Prostate gland (tissue), 2 donors: ENCODE results near the gene NTN1. TPM values are rescaled to one million over a fixed set of nuclear protein-coding genes. Genes with fewer than 3 reads are reported as not detected.

Experiments used
- DNase-seq: peaks from one replicate; pipeline ENCODE4 v3.0.0-alpha.2; 2019; ENCODE audit warnings: low spot score
- H3K27ac ChIP-seq, 2 donors: fragments of 200-600 bp; sonication (generic); 2 replicates each; pipeline ENCODE4 v1.5.1; 2017 to 2019
- H3K27me3 ChIP-seq: fragments of 200-600 bp; sonication (generic); replicated peaks from 2 replicates; pipeline ENCODE4 v1.5.1; 2019; ENCODE audit not compliant: insufficient read depth
- H3K36me3 ChIP-seq, 2 donors: fragments of 200-600 bp; sonication (generic); 1 replicate in 1 of 2; 2 replicates in 1 of 2; pipeline versions ENCODE4 v1.5.1 to v1.8.1; 2017 to 2019
- H3K4me1 ChIP-seq: fragments of 200-600 bp; sonication (generic); replicated peaks from 2 replicates; pipeline ENCODE4 v1.5.1; 2019
- H3K4me3 ChIP-seq, 2 donors: fragments of 200-600 bp; sonication (generic); 2 replicates each; pipeline ENCODE4 v1.5.1; 2017 to 2019
- H3K9me3 ChIP-seq: fragments of 200-600 bp; sonication (generic); 2 replicates; pipeline ENCODE4 v1.5.1; 2017
- POLR2A ChIP-seq: fragments of 450-650 bp; IDR thresholded peaks from one replicate; pipeline ENCODE4 v1.6.1; 2016; ENCODE audit warnings: antibody characterized with exemption, mild to moderate bottlenecking
- POLR2AphosphoS5 ChIP-seq: sonication (generic); formaldehyde crosslinking; IDR thresholded peaks from one replicate; pipeline ENCODE4 v1.6.1; 2017; ENCODE audit warnings: antibody characterized with exemption
- WGBS: methylation state at CpG from one replicate; pipeline ENCODE4 v1.1.5; 2018; 5-methylcytosine and 5-hydroxymethylcytosine counted together
- intact Hi-C: fragments of 100-400 bp; cut with DNase I; formaldehyde crosslinking; loops from one replicate; pipeline ENCODE4 v1.14.2; 2022
- total RNA-seq, 2 donors: library from RNA; depleted of rRNA; stranded (reverse); fragments of >200 nt; gene quantifications; one replicate each; pipeline ENCODE4 v1.1.0, GENCODE V29; 2016
- TF ChIP-seq, protein P1 (sequence below), 4 experiments: fragments of 200-600 bp in 2 of 4; fragments of 450-650 bp in 2 of 4; sonication (generic) in 2 of 4; IDR thresholded peaks; 1 replicate in 3 of 4; 2 replicates in 1 of 4; pipeline ENCODE4 v1.5.1; 2016 to 2019; ENCODE audit warnings: antibody characterized with exemption in 4 of 4, mild to moderate bottlenecking in 2 of 4, moderate library complexity in 2 of 4

The NTN1 gene
- total RNA-seq, 2 donors from 2014 or later: 9.2 to 11.4 TPM

DNA sequence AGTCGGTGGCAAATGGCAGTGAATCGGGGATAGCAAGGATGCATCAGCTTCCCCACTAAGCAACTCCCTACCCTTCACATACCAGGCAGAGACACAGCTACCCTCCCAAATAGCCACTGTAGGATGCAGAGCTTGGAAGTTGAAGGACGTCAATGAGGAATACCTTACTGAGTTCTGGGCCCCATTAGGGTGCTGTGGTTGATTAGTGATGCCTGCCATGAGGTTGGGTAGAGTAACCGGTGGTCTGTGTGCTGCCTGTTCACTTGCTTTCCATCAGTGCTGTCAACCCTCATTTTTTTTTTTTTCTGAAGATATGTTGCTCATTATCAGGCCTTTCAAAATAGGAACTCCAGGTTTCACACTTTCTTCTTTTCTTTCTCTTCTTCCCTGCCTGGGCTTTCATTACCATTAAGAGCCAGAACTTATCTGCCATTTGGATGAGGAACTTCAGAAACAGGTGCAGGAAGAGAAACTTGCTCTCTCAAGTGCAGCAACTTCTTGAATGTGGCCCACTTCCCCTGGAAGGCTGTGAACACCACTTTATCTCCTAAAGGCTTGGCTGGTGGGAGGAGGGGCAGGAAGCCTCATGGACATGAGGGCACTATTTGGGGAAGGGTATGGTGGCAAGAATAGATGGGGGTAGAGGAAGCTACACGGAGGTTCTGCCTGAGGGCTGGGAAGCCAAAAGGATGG, 183.5 kb downstream of the NTN1 start:
- Histone ChIP-seq H3K27ac (no peak overlapping the region), H3K4me1 (peaks cover 7% of the 10 kb centered on the region), H3K27me3 (no peaks in the 10 kb centered on the region), H3K9me3 (no peaks in the 10 kb centered on the region), H3K36me3 (no peaks in the 10 kb centered on the region), H3K4me3 (no peak overlapping the region)
- TF ChIP-seq, protein P1, sequence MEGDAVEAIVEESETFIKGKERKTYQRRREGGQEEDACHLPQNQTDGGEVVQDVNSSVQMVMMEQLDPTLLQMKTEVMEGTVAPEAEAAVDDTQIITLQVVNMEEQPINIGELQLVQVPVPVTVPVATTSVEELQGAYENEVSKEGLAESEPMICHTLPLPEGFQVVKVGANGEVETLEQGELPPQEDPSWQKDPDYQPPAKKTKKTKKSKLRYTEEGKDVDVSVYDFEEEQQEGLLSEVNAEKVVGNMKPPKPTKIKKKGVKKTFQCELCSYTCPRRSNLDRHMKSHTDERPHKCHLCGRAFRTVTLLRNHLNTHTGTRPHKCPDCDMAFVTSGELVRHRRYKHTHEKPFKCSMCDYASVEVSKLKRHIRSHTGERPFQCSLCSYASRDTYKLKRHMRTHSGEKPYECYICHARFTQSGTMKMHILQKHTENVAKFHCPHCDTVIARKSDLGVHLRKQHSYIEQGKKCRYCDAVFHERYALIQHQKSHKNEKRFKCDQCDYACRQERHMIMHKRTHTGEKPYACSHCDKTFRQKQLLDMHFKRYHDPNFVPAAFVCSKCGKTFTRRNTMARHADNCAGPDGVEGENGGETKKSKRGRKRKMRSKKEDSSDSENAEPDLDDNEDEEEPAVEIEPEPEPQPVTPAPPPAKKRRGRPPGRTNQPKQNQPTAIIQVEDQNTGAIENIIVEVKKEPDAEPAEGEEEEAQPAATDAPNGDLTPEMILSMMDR (IDR thresholded peaks at IDR 0.05): no peak
- no peak for TF ChIP-seq POLR2A
- TF ChIP-seq POLR2AphosphoS5: no peak
- WGBS: 83% methylated on average over 5 of the region's 5 CpGs
- intact Hi-C loops: no loop called here
- no peak for DNase-seq

DNA sequence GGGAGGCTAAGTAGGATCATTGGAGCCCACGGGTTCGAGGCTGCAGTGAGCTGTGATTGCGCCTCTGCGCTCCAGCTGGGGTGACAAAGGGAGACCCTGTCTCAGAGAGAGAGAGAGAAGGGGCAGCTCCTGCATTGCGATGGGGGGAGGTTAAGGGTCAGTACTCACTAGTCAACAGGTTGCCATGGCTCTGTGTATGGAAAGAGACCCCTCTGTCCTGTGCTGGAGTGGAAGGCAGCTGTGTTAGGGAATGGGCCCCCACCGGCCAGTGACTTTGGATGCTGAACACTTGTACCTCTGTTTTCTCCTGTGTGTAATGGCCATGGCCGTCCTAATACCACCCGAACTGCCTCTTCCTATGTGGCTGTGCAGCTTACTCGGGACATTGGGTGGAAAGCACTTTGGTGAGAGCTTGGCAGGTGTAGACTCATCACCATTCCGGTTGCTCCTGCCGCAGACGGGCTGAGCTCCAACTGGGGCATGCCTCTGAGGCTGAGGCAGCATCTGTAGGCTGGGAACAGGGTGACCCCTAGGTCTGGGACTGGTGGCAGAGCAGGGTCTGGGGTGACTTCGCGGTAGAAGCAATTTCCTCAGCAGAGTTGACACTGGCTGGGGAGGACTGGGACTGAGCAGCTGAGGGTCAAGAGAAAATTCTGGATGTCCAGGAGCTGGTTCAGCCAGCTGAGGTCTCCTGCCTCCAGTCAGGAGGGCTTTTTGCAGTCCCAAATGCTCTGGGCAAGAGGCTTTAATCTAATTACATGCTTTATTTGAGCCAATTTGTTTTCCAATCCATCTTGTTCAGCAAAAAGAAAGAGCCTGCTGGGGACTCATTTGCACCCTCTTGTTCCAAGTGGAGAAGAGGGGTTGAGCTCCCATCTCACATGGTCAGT, 184.5 kb downstream of the NTN1 start:
- intact Hi-C loops: no loop called here
- Histone ChIP-seq H3K9me3 (no peaks in the 10 kb centered on the region), H3K27me3 (no peaks in the 10 kb centered on the region), H3K4me3 (no peak overlapping the region), H3K27ac (peak overlapping the region in 1 of 2 donors; percentile 31), H3K4me1 (peaks cover 7% of the 10 kb centered on the region), H3K36me3 (no peaks in the 10 kb centered on the region)
- 73% methylated on average over 14 of the region's 14 CpGs for WGBS
- peak; percentile 37 for DNase-seq
- TF ChIP-seq POLR2A: no peak
- TF ChIP-seq, protein P1 (IDR thresholded peaks at IDR 0.05): no peak
- TF ChIP-seq POLR2AphosphoS5: no peak

DNA sequence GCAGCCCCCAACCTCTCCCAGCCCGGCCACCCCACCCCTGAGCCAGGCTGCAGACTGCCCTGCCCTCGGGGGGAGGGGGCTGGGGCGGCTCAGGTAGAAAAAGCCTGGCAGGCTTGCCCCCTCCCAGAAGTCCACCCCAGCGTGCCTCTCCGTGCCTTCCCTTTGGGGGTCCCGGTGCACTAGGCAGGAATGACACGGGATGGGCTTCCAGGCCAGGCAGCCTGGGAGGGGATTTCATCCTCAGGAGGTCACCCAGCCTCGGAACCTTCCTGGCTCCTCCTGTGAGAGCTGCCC, 185.0 kb downstream of the NTN1 start:
- DNase-seq: no peak
- no peak for TF ChIP-seq POLR2AphosphoS5
- WGBS: 41% methylated on average over 8 of the region's 8 CpGs
- Histone ChIP-seq H3K36me3 (no peaks in the 10 kb centered on the region), H3K4me3 (no peak overlapping the region), H3K27ac (peak overlapping the region; percentile 31 to 32), H3K4me1 (peaks cover 7% of the 10 kb centered on the region), H3K27me3 (no peaks in the 10 kb centered on the region), H3K9me3 (no peaks in the 10 kb centered on the region)
- intact Hi-C loops: no loop called here

DNA sequence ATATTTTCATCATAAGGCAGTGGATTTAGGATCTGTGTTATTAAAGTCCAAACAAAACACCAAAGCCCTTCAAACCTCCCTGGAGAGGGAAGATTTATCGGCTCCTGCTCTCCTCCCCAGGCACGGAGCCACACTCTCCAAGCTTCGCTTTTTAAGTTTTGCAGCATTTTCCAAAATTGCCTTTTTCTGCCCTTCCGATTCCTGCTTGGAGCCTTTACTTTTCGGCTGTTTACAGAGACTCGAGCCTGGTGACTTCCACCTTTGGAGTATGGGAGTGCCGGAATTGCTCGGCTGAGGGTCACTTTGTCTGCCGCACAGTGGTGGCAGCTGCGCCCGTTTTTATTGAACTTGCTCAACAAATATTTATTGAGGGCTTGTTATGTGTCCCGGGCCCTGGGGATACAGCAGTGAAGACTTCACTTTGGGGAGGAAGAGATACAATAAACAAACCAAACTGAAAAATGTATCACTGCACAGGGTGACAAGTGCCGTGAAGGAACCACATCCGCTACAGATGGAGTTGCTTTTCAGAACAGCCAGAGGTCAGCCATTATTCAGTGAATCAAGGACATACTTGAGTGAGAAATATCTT, 185.5 kb downstream of the NTN1 start:
- DNase-seq: peak; percentile 53
- Histone ChIP-seq H3K4me3 (no peak overlapping the region), H3K27ac (peak overlapping the region; percentile 31 to 32), H3K9me3 (no peaks in the 10 kb centered on the region), H3K27me3 (no peaks in the 10 kb centered on the region), H3K36me3 (no peaks in the 10 kb centered on the region), H3K4me1 (peaks cover 7% of the 10 kb centered on the region)
- intact Hi-C loops: no loop called here
- 13% methylated on average over 14 of the region's 14 CpGs for WGBS
- peak; percentile 60 for TF ChIP-seq POLR2AphosphoS5
- TF ChIP-seq, protein P1 (IDR thresholded peaks at IDR 0.05): no peak
- TF ChIP-seq POLR2A: no peak

DNA sequence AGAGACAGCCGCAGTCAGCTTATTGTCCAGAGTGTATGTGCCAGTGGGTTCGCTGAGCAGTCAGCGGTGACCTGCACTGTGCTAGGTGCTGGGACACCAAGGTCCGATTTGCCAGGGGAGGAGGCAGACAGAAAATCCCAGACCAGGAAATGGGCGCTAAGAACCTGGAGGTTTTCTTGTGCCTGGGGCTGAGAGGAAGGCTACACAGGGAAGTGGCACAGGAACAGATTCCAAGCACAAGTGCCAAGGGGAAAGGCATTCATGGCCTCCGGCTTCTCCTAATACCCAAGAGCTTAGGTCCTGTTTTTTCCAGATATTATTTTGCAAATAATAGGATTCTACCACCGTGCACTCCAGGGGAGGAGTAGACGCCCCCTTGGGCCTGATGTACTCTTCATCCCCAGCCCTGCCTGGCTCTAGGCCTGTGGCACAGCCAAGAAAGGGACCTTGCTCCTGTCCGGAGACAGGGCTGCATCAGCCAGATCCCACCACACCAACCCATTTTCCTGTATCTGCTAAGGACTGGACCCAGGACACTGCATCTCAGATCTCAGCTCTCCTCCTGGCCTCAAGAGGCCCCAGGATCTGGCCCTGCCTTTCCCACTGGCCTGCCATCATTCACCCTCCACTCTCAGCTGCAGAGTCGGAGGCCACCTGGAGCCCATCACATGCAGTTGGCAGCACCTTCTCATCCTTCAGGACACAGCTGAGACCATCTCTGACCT, 187.2 kb downstream of the NTN1 start:
- Histone ChIP-seq H3K4me3 (no peak overlapping the region), H3K27ac (no peak overlapping the region), H3K36me3 (no peaks in the 10 kb centered on the region), H3K27me3 (no peaks in the 10 kb centered on the region), H3K4me1 (peaks cover 7% of the 10 kb centered on the region), H3K9me3 (no peaks in the 10 kb centered on the region)
- TF ChIP-seq, protein P1 (IDR thresholded peaks at IDR 0.05): no peak
- no peak for TF ChIP-seq POLR2A
- no peak for TF ChIP-seq POLR2AphosphoS5
- intact Hi-C loops: no loop called here
- 97% methylated on average over 10 of the region's 10 CpGs for WGBS
- DNase-seq: no peak
